Measurements from ENCODE around the gene COL25A1. TPM values are rescaled to one million over a fixed set of nuclear protein-coding genes. Genes with fewer than 3 reads are reported as not detected.

Gene COL25A1
- total RNA-seq, 1 experiment from 2014 or later, result 4.2 TPM

DNA sequence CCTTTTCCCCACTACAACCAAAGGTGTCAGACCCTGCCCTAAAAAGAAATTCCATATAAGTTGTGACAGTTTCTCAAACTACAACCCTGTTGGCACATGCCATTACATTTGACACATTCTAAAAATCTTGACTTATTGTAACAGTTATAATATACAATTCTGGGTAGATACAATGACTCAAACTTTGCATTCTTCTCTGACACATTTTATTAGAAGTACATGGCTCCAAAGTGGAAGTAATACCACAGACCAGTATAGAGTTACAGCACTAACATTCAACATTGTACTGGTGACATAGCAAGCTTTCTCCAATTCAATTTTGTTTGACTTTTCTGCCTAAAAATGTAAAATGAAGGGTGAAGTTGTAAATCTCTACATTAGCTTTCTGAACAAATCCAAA is 343.0 kb downstream of the COL25A1 start:
- no peak overlapping the region for H3K4me2 ChIP-seq (ENCODE audit: insufficient read depth, insufficient read length, low read length)
- no peak overlapping the region for H3K14ac ChIP-seq (ENCODE audit: insufficient read depth, low read length)
- no peak overlapping the region for H3K9ac ChIP-seq (ENCODE audit: extremely low read depth, insufficient read length, low read length)
- Mint-ChIP-seq H3K36me3 (ENCODE audit: insufficient read depth in 1 of 3, low read depth in 3 of 3) (no peaks in the 10 kb centered on the region), H3K27ac (no peak overlapping the region), H3K4me3 (no peak overlapping the region), H3K27me3 (ENCODE audit: low read depth) (no peaks in the 10 kb centered on the region), H3K9me3 (no peaks in the 10 kb centered on the region), H3K4me1 (peaks cover 12 to 13% of the 10 kb centered on the region in 2 experiments)
- no peak overlapping the region for H4K8ac ChIP-seq (replicated peaks; ENCODE audit: insufficient read length, low read depth, low read length)
- H3K79me1 ChIP-seq (ENCODE audit: insufficient read depth, low read depth, low read length, poor library complexity, severe bottlenecking), result no peaks in the 10 kb centered on the region
- no peak overlapping the region for H3K27ac ChIP-seq (ENCODE audit: insufficient read length, low read depth, low read length)
- no peaks in the 10 kb centered on the region for H4K20me1 ChIP-seq (ENCODE audit: control insufficient read depth, insufficient read depth, insufficient read length)
- TF ChIP-seq, protein P1, sequence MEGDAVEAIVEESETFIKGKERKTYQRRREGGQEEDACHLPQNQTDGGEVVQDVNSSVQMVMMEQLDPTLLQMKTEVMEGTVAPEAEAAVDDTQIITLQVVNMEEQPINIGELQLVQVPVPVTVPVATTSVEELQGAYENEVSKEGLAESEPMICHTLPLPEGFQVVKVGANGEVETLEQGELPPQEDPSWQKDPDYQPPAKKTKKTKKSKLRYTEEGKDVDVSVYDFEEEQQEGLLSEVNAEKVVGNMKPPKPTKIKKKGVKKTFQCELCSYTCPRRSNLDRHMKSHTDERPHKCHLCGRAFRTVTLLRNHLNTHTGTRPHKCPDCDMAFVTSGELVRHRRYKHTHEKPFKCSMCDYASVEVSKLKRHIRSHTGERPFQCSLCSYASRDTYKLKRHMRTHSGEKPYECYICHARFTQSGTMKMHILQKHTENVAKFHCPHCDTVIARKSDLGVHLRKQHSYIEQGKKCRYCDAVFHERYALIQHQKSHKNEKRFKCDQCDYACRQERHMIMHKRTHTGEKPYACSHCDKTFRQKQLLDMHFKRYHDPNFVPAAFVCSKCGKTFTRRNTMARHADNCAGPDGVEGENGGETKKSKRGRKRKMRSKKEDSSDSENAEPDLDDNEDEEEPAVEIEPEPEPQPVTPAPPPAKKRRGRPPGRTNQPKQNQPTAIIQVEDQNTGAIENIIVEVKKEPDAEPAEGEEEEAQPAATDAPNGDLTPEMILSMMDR (conservative IDR thresholded peaks at IDR 0.05), result no peak
- no peak overlapping the region for H3K56ac ChIP-seq (ENCODE audit: insufficient read length, low read depth, low read length)
- H2BK5ac ChIP-seq (ENCODE audit: insufficient read length, low read length), result no peak overlapping the region
- H2BK120ac ChIP-seq (ENCODE audit: low read depth, low read length, poor library complexity, severe bottlenecking), result no peak overlapping the region
- H2BK12ac ChIP-seq (ENCODE audit: insufficient read length, low read depth, low read length), result no peak overlapping the region
- no peak overlapping the region for H2BK15ac ChIP-seq (ENCODE audit: low read depth, low read length)
- no peak overlapping the region for H3K23ac ChIP-seq (ENCODE audit: insufficient read length, low read depth, low read length)
- H4K91ac ChIP-seq (ENCODE audit: insufficient read length, low read depth, low read length), result no peak overlapping the region
- no peak overlapping the region for H3K18ac ChIP-seq (ENCODE audit: insufficient read length, low read depth, low read length)
- H2AFZ ChIP-seq (ENCODE audit: low read length), result no peak overlapping the region
- no peaks in the 10 kb centered on the region for H3K9me3 ChIP-seq (ENCODE audit: control insufficient read depth, low read depth, low read length)
- no peaks in the 10 kb centered on the region for H3K79me2 ChIP-seq (ENCODE audit: insufficient read depth, low read length)
- no peak overlapping the region for H3K4ac ChIP-seq (ENCODE audit: low read depth, low read length)
- H4K5ac ChIP-seq (ENCODE audit: insufficient read length, low read depth, low read length), result no peak overlapping the region
- DNase-seq, result no peak
- no peaks in the 10 kb centered on the region for H3K27me3 ChIP-seq (ENCODE audit: insufficient read depth, low read length)
- no peak overlapping the region for H2BK20ac ChIP-seq (ENCODE audit: low read depth, low read length, poor library complexity, severe bottlenecking)
- H3T11ph ChIP-seq (ENCODE audit: low read length), result no peak overlapping the region
- no peaks in the 10 kb centered on the region for H3K23me2 ChIP-seq (ENCODE audit: insufficient read length, low read depth, low read length, poor library complexity, severe bottlenecking)
- no peak overlapping the region for H2AK5ac ChIP-seq (ENCODE audit: insufficient read length, low read length)
- H3K4me1 ChIP-seq (ENCODE audit: insufficient read depth, low read length), result peaks cover 5% of the 10 kb centered on the region; the same call in 1 of the 2 replicates
